Mesenchymal stem cell (in vitro differentiated cells and primary cell): ENCODE data around the gene SUPT20HL2.
A peak's percentile ranks its signal among the peaks of the same experiment; 100 is the strongest.

ENCODE experiments used
- DNase-seq: peaks from one replicate; pipeline ENCODE4 v3.0.0-alpha.2; 2013
- H2AFZ ChIP-seq: one replicate; pipeline ENCODE4 v1.6.1; 2013; ENCODE audit warnings: low read depth, mild to moderate bottlenecking, control low read depth, inconsistent platforms, low read length, moderate library complexity
- H2AK5ac ChIP-seq: 2 replicates; pipeline ENCODE4 v1.6.1; 2013; ENCODE audit warnings: low read length, moderate library complexity, mild to moderate bottlenecking, inconsistent platforms; ENCODE audit not compliant: severe bottlenecking
- H2BK120ac ChIP-seq: one replicate; pipeline ENCODE4 v1.6.1; 2013; ENCODE audit warnings: low read depth, mild to moderate bottlenecking, inconsistent platforms, low read length, moderate library complexity
- H2BK12ac ChIP-seq, 2 experiments: one replicate each; pipeline ENCODE4 v1.6.1; 2013; ENCODE audit warnings: inconsistent platforms in 2 of 2, low read length in 2 of 2, mild to moderate bottlenecking in 2 of 2, moderate library complexity in 2 of 2, control low read depth in 1 of 2
- H2BK15ac ChIP-seq: one replicate; pipeline ENCODE4 v1.6.1; 2013; ENCODE audit warnings: mild to moderate bottlenecking, low read depth, inconsistent platforms; ENCODE audit not compliant: poor library complexity, severe bottlenecking
- H2BK5ac ChIP-seq: 2 replicates; pipeline ENCODE4 v1.6.1; 2013; ENCODE audit warnings: low read depth, mild to moderate bottlenecking, low read length, control low read depth, inconsistent platforms; ENCODE audit not compliant: poor library complexity, severe bottlenecking
- H3K14ac ChIP-seq, 2 experiments: one replicate each; pipeline ENCODE4 v1.6.1; 2013; ENCODE audit warnings: inconsistent platforms in 2 of 2, low read length in 2 of 2, control low read depth in 1 of 2, mild to moderate bottlenecking in 1 of 2, moderate library complexity in 1 of 2
- H3K18ac ChIP-seq, 2 experiments: one replicate each; pipeline ENCODE4 v1.6.1; 2013; ENCODE audit warnings: inconsistent platforms in 2 of 2, low read length in 2 of 2, control low read depth in 1 of 2, low read depth in 1 of 2, mild to moderate bottlenecking in 1 of 2
- H3K23ac ChIP-seq, 2 experiments: one replicate each; pipeline ENCODE4 v1.6.1; 2013; ENCODE audit warnings: inconsistent platforms in 2 of 2, low read length in 2 of 2, mild to moderate bottlenecking in 2 of 2, moderate library complexity in 2 of 2, control low read depth in 1 of 2
- H3K27ac ChIP-seq: 2 replicates; pipeline ENCODE4 v1.5.1; 2013; ENCODE audit warnings: mild to moderate bottlenecking, moderate library complexity, low read length, control low read depth, inconsistent platforms; ENCODE audit not compliant: poor library complexity, severe bottlenecking
- H3K27me3 ChIP-seq, 2 experiments: 2 replicates each; pipeline versions ENCODE4 v1.6.1 to v1.7.0; 2013; ENCODE audit warnings: low read length in 2 of 2, mild to moderate bottlenecking in 2 of 2, moderate library complexity in 2 of 2, control low read depth in 1 of 2, inconsistent platforms in 1 of 2; ENCODE audit not compliant: control insufficient read depth in 1 of 2, insufficient read depth in 1 of 2
- H3K36me3 ChIP-seq, 2 experiments: 2 replicates each; pipeline versions ENCODE4 v1.6.1 to v1.7.0; 2013; ENCODE audit warnings: low read length in 2 of 2, control low read depth in 1 of 2, inconsistent platforms in 1 of 2, low read depth in 1 of 2, mild to moderate bottlenecking in 1 of 2; ENCODE audit not compliant: insufficient read depth in 2 of 2, control insufficient read depth in 1 of 2
- H3K4ac ChIP-seq, 2 experiments: one replicate each; pipeline ENCODE4 v1.6.1; 2013; ENCODE audit warnings: inconsistent platforms in 2 of 2, low read length in 2 of 2, mild to moderate bottlenecking in 2 of 2, moderate library complexity in 2 of 2, control low read depth in 1 of 2, low read depth in 1 of 2
- H3K4me1 ChIP-seq: 2 replicates; pipeline ENCODE4 v1.6.1; 2013; ENCODE audit warnings: low read depth, low read length, control low read depth; ENCODE audit not compliant: control insufficient read depth, insufficient read depth
- H3K4me2 ChIP-seq: 2 replicates; pipeline ENCODE4 v1.6.1; 2013; ENCODE audit warnings: low read length, mild to moderate bottlenecking, inconsistent platforms; ENCODE audit not compliant: poor library complexity, severe bottlenecking
- H3K4me3 ChIP-seq, 2 experiments: 2 replicates each; pipeline versions ENCODE4 v1.5.1 to v1.7.0; 2013; ENCODE audit warnings: low read length in 2 of 2, mild to moderate bottlenecking in 2 of 2, control low read depth in 1 of 2, low read depth in 1 of 2; ENCODE audit not compliant: insufficient read depth in 1 of 2
- H3K79me1 ChIP-seq: replicated peaks from 2 replicates; pipeline ENCODE4 v1.6.1; 2013; ENCODE audit warnings: mild to moderate bottlenecking, control low read depth, low read length, inconsistent platforms; ENCODE audit not compliant: poor library complexity, severe bottlenecking
- H3K9ac ChIP-seq: 2 replicates; pipeline ENCODE4 v1.7.0; 2013; ENCODE audit warnings: mild to moderate bottlenecking, low read length, moderate library complexity
- H3K9me3 ChIP-seq: 2 replicates; pipeline ENCODE4 v1.7.0; 2013; ENCODE audit warnings: mild to moderate bottlenecking, low read length; ENCODE audit not compliant: control insufficient read depth
- H4K8ac ChIP-seq: one replicate; pipeline ENCODE4 v1.6.1; 2013; ENCODE audit warnings: inconsistent platforms, mild to moderate bottlenecking, low read length, moderate library complexity
- H4K91ac ChIP-seq: one replicate; pipeline ENCODE4 v1.6.1; 2013; ENCODE audit warnings: mild to moderate bottlenecking, low read length, inconsistent platforms
- WGBS: methylation state at CpG from one replicate; pipeline ENCODE4 v1.1.7; 2013; ENCODE audit warnings: mixed read lengths; 5-methylcytosine and 5-hydroxymethylcytosine counted together

Gene SUPT20HL2

DNA sequence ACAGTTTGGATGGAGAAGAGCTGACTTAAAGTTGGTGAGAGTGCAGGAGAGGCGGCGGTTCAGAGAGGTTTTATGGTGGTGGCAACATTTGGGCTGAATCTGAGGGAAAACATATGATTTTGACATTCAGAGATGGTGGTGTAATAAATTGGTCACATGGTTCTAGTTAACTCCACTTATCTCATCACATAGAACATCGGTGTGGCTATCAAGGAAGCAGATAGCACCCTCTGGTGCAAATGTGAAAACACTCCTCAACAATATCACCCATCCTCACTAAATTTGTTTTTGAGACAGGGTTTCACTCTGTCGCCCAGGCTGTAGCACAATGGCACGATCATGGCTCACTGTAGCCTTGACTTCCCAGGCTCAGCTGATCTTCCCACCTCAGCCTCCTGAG lies 28.8 kb downstream of the SUPT20HL2 start:
- Histone ChIP-seq H2BK120ac (no peak overlapping the region), H3K27ac (no peak overlapping the region), H3K23ac (no peak overlapping the region), H2BK12ac (no peak overlapping the region), H2BK15ac (no peak overlapping the region), H3K18ac (no peak overlapping the region), H2BK5ac (no peak overlapping the region), H3K4me1 (no peaks in the 10 kb centered on the region), H3K4me3 (no peak overlapping the region), H3K14ac (no peak overlapping the region), H3K36me3 (no peaks in the 10 kb centered on the region), H2AK5ac (no peak overlapping the region), H3K79me1 (no peaks in the 10 kb centered on the region), H3K9ac (no peak overlapping the region), H3K27me3 (peaks cover 0 to 25% of the 10 kb centered on the region in 2 experiments), H2AFZ (no peak overlapping the region), H3K9me3 (no peaks in the 10 kb centered on the region), H3K4me2 (no peak overlapping the region), H4K8ac (no peak overlapping the region), H3K4ac (no peak overlapping the region), H4K91ac (no peak overlapping the region)
- 92% methylated on average over 3 of the region's 5 CpGs for WGBS
- DNase-seq: no peak

DNA sequence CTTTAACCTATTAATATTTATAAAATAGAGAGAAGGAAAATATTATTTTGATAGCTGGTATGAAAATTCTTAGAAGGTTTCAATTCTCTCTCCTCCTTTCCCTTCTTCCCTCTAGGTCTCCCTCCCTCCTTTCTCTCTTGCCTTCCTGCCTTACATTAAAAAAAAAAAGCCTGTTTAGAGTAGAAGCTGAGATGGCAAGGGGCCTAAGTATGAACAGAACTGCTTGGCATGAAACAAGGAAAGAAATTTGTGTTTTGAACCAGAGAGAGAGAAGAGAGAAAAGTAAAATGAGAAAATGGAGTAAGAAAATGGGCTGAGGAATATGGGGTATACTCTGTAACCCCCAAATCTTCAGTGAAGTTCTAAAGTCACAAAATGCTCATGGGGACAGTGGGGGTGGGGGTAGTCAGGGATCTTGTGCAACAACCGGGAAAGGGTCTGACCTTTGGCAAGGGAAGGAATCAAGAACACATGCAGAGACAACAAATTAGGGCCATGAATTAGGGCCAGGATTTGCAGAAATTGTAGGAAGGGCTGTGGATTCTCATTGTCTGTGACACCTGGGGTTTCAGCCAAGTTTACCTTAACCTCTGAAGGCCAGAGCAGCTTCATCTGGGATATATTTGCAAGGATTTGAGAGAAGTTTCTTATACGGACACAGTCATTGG lies 30.6 kb downstream of the SUPT20HL2 start:
- H4K8ac ChIP-seq: no peak overlapping the region
- no peak overlapping the region for H3K4me3 ChIP-seq
- H2AFZ ChIP-seq: no peak overlapping the region
- no peak for DNase-seq
- H2AK5ac ChIP-seq: no peak overlapping the region
- peak overlapping the region; percentile 75 for H3K9ac ChIP-seq
- no peaks in the 10 kb centered on the region for H3K9me3 ChIP-seq
- H3K18ac ChIP-seq: no peak overlapping the region
- H3K36me3 ChIP-seq: no peaks in the 10 kb centered on the region
- H3K79me1 ChIP-seq: no peaks in the 10 kb centered on the region
- no peak overlapping the region for H4K91ac ChIP-seq
- no peak overlapping the region for H2BK120ac ChIP-seq
- H3K23ac ChIP-seq: no peak overlapping the region
- no peak overlapping the region for H3K27ac ChIP-seq
- no peak overlapping the region for H3K4ac ChIP-seq
- H3K27me3 ChIP-seq: peaks cover 0 to 21% of the 10 kb centered on the region in 2 experiments
- 41% methylated on average over 1 of the region's 2 CpGs for WGBS
- no peak overlapping the region for H2BK12ac ChIP-seq
- H3K14ac ChIP-seq: no peak overlapping the region
- no peak overlapping the region for H2BK15ac ChIP-seq
- no peak overlapping the region for H3K4me2 ChIP-seq
- no peaks in the 10 kb centered on the region for H3K4me1 ChIP-seq
- H2BK5ac ChIP-seq: no peak overlapping the region

DNA sequence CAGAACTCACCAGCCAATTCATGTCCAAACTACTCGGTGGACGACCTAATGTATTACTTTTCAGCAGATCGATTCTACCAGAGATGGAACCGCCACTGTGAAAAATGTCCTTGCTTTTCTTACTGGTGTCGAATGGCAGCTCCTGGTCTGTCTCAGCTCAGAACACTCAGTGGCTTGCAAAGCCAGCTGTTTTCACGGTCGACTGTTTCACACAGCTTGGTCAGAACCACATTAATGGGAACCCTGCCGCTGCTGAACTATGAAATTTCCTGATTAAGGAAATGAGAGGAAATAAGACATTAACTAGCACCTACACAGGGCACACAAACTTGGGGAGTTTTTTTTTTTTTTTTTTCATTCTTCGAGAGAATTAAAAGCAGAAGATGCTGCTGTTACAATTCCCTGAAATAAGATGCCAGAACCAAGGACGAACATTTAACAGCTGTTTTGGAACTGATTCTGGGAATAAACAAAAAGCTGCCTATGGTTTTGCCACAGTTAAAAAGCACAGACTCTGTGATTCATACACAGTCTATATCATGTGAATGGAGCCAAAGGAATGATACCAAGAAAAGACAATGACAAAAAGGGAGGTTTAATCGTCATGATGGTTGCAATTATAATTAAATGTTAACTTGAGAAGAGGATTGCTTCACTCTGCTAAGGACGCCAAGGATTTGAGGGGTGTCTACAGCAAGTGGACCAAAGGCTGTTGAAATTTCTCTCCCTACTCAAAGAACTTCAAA lies 31.3 kb downstream of the SUPT20HL2 start:
- no peak overlapping the region for H4K91ac ChIP-seq
- H3K4me2 ChIP-seq: no peak overlapping the region
- H3K18ac ChIP-seq: no peak overlapping the region
- no peak overlapping the region for H3K14ac ChIP-seq
- peak overlapping the region; percentile 75 for H3K9ac ChIP-seq
- peaks cover 0 to 21% of the 10 kb centered on the region in 2 experiments for H3K27me3 ChIP-seq
- H2AFZ ChIP-seq: no peak overlapping the region
- peak; percentile 27 for DNase-seq
- no peak overlapping the region for H4K8ac ChIP-seq
- H3K9me3 ChIP-seq: no peaks in the 10 kb centered on the region
- H2BK15ac ChIP-seq: no peak overlapping the region
- H2BK12ac ChIP-seq: no peak overlapping the region
- peak overlapping the region in 1 of 2 experiments; percentile 53 for H3K4me3 ChIP-seq
- H3K23ac ChIP-seq: no peak overlapping the region
- H3K4me1 ChIP-seq: no peaks in the 10 kb centered on the region
- no peak overlapping the region for H2AK5ac ChIP-seq
- H3K36me3 ChIP-seq: no peaks in the 10 kb centered on the region
- H2BK120ac ChIP-seq: no peak overlapping the region
- 34% methylated on average over 5 of the region's 12 CpGs for WGBS
- no peak overlapping the region for H3K27ac ChIP-seq
- no peak overlapping the region for H2BK5ac ChIP-seq
- no peak overlapping the region for H3K4ac ChIP-seq
- H3K79me1 ChIP-seq: no peaks in the 10 kb centered on the region

DNA sequence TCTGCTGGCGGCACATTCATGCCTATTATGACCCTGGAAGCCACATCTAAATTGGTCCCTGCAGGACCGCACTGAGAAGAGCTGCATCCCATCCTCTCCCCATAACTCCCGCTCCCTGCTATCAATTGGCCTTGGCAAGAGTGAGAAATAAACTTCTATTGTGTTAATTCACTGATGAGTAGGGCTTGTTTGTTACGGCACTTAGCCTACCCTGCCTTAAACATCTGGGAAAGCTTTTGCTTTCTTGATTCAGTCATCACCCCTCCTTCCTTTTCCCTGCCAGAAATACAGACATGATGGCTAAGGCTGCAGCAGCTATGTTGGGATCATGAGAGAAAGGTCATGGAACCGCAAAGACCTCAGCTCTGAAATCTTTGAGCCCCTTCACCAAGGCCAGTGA lies 36.5 kb downstream of the SUPT20HL2 start:
- no peak overlapping the region for H3K14ac ChIP-seq
- no peaks in the 10 kb centered on the region for H3K4me1 ChIP-seq
- H3K18ac ChIP-seq: no peak overlapping the region
- no peak overlapping the region for H2BK12ac ChIP-seq
- H3K79me1 ChIP-seq: no peaks in the 10 kb centered on the region
- 100% methylated on average over 2 of the region's 5 CpGs for WGBS
- H2AK5ac ChIP-seq: no peak overlapping the region
- no peak overlapping the region for H3K9ac ChIP-seq
- no peak overlapping the region for H4K91ac ChIP-seq
- H3K27ac ChIP-seq: no peak overlapping the region
- no peak for DNase-seq
- H3K4me3 ChIP-seq: no peak overlapping the region
- no peak overlapping the region for H2BK15ac ChIP-seq
- no peak overlapping the region for H3K4ac ChIP-seq
- H4K8ac ChIP-seq: no peak overlapping the region
- no peak overlapping the region for H2AFZ ChIP-seq
- peaks cover 0 to 13% of the 10 kb centered on the region in 2 experiments for H3K27me3 ChIP-seq
- no peak overlapping the region for H2BK120ac ChIP-seq
- H3K9me3 ChIP-seq: no peaks in the 10 kb centered on the region
- H3K23ac ChIP-seq: no peak overlapping the region
- no peaks in the 10 kb centered on the region for H3K36me3 ChIP-seq
- no peak overlapping the region for H2BK5ac ChIP-seq
- no peak overlapping the region for H3K4me2 ChIP-seq
